Measurements from ENCODE around the gene TBCK. TPM values are rescaled to one million over a fixed set of nuclear protein-coding genes. Genes with fewer than 3 reads are reported as not detected.

TBCK gene
- total RNA-seq, 1 donor from 2014 or later, result 16.3 TPM

GRCh38 chr4:106034751-106035150, 281.3 kb downstream of the TBCK start:
- no peaks in the 10 kb centered on the region for H3K36me3 ChIP-seq (ENCODE audit: control insufficient read depth, insufficient read depth, low read length)
- no peaks in the 10 kb centered on the region for H3K27me3 ChIP-seq (ENCODE audit: control insufficient read depth, insufficient read depth, low read length)
- H3K4me3 ChIP-seq (ENCODE audit: low read depth, low read length), result no peak overlapping the region
- DNase-seq (ENCODE audit: low read depth), result no peak
- TF ChIP-seq CTCF (IDR thresholded peaks at IDR 0.05; ENCODE audit: insufficient read depth, low read length, severe bottlenecking), result no peak
- FAIRE-seq, result no peak

GRCh38 chr4:106034220-106034619, 281.8 kb downstream of the TBCK start:
- no peak overlapping the region for H3K4me3 ChIP-seq (ENCODE audit: low read depth, low read length)
- no peak for DNase-seq (ENCODE audit: low read depth)
- no peak for TF ChIP-seq CTCF (IDR thresholded peaks at IDR 0.05; ENCODE audit: insufficient read depth, low read length, severe bottlenecking)

GRCh38 chr4:106033469-106033868, 282.5 kb downstream of the TBCK start:
- H3K36me3 ChIP-seq (ENCODE audit: control insufficient read depth, insufficient read depth, low read length), result no peaks in the 10 kb centered on the region
- TF ChIP-seq CTCF (IDR thresholded peaks at IDR 0.05; ENCODE audit: insufficient read depth, low read length, severe bottlenecking), result no peak
- DNase-seq (ENCODE audit: low read depth) (no peak), FAIRE-seq (no peak)
- H3K4me3 ChIP-seq (ENCODE audit: low read depth, low read length), result no peak overlapping the region
- no peaks in the 10 kb centered on the region for H3K27me3 ChIP-seq (ENCODE audit: control insufficient read depth, insufficient read depth, low read length)

More at GRCh38 chr4:106034220-106034619, 281.8 kb downstream of the TBCK start:
- no peak for FAIRE-seq
- Histone ChIP-seq H3K36me3 (ENCODE audit: control insufficient read depth, insufficient read depth, low read length) (no peaks in the 10 kb centered on the region), H3K27me3 (ENCODE audit: control insufficient read depth, insufficient read depth, low read length) (no peaks in the 10 kb centered on the region)

GRCh38 chr4:106032851-106033286, 283.1 kb downstream of the TBCK start:
- no peak for FAIRE-seq
- Histone ChIP-seq H3K4me3 (ENCODE audit: low read depth, low read length) (no peak overlapping the region), H3K27me3 (ENCODE audit: control insufficient read depth, insufficient read depth, low read length) (no peaks in the 10 kb centered on the region), H3K36me3 (ENCODE audit: control insufficient read depth, insufficient read depth, low read length) (no peaks in the 10 kb centered on the region)
- DNase-seq (ENCODE audit: low read depth), result peak; percentile 36
- TF ChIP-seq CTCF (IDR thresholded peaks at IDR 0.05; ENCODE audit: insufficient read depth, low read length, severe bottlenecking), result no peak

GRCh38 chr4:106022454-106022853, 293.6 kb downstream of the TBCK start:
- FAIRE-seq, result no peak
- no peak for DNase-seq (ENCODE audit: low read depth)
- H3K36me3 ChIP-seq (ENCODE audit: control insufficient read depth, insufficient read depth, low read length), result no peaks in the 10 kb centered on the region
- TF ChIP-seq CTCF (IDR thresholded peaks at IDR 0.05; ENCODE audit: insufficient read depth, low read length, severe bottlenecking), result no peak
- no peaks in the 10 kb centered on the region for H3K27me3 ChIP-seq (ENCODE audit: control insufficient read depth, insufficient read depth, low read length)
- no peak overlapping the region for H3K4me3 ChIP-seq (ENCODE audit: low read depth, low read length)

GRCh38 chr4:106021737-106022410, 294.1 kb downstream of the TBCK start:
- H3K27me3 ChIP-seq (ENCODE audit: control insufficient read depth, insufficient read depth, low read length), result no peaks in the 10 kb centered on the region
- FAIRE-seq (no peak), DNase-seq (ENCODE audit: low read depth) (no peak)
- H3K36me3 ChIP-seq (ENCODE audit: control insufficient read depth, insufficient read depth, low read length), result no peaks in the 10 kb centered on the region
- H3K4me3 ChIP-seq (ENCODE audit: low read depth, low read length), result no peak overlapping the region
- no peak for TF ChIP-seq CTCF (IDR thresholded peaks at IDR 0.05; ENCODE audit: insufficient read depth, low read length, severe bottlenecking)

Measured in bronchial epithelial cell (primary cell).